ENCODE measurements around the gene USP33. TPM values are rescaled to one million over a fixed set of nuclear protein-coding genes. Genes with fewer than 3 reads are reported as not detected.

USP33 gene
- total and polyA plus RNA-seq, 10 of the 15 experiments (the other 5 are each of a cell fraction or from before 2014, with no cell fraction given): 13.1 to 49.9 (median 32.2) TPM

DNA sequence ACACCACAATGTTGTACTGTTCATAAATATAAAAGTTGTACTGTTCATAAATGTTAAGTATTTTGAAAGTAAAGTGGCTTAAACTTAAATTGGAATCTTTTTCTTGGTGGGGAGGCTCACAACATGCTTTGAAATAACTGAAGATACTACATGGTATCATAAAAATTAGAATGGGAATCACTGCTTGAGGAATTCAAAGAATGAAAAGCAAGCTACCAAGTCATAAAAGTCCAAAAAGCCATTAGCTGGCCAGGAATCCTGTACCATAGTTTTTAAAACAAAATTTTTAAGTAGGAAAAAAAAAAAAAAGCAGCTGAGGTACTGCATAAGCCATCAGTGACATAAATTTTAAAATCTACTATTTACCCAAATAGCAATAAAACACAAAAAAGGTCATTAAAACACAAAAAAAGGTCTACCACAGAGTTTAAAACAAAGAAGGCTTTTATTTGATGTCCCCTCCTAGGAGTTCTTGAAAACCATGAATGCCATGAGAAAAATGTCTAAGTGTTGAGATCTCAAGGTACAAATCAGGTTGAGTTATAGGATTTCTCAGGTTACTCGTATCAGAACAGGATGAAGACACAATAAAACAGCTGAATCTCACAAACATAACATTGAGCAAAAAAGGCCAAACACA, 85.8 kb downstream of the USP33 start:
- Histone ChIP-seq H2AFZ (ENCODE audit: control insufficient read depth, low read depth, low read length) (no peak overlapping the region), H3K4me1 (ENCODE audit: control insufficient read depth, insufficient read depth, low read length) (peaks cover 25% of the 10 kb centered on the region), H3K36me3 (ENCODE audit: control insufficient read depth in 2 of 2, insufficient read depth in 2 of 2, low read length in 1 of 2) (peaks cover 0 to 3% of the 10 kb centered on the region in 2 experiments; a peak in 1 of 4 replicates), H3K27ac (ENCODE audit: control insufficient read depth, insufficient read depth) (no peak overlapping the region), H3K4me2 (ENCODE audit: control insufficient read depth, insufficient read depth) (peak overlapping the region; percentile 97), H3K9ac (ENCODE audit: control insufficient read depth, insufficient read depth, low read length) (no peak overlapping the region), H3K9me3 (replicated peaks; ENCODE audit: control insufficient read depth, insufficient read depth, low read length) (no peaks in the 10 kb centered on the region), H4K20me1 (ENCODE audit: control insufficient read depth, insufficient read depth) (no peaks in the 10 kb centered on the region), H3K79me2 (ENCODE audit: control insufficient read depth, insufficient read depth, low read length) (peaks cover 98% of the 10 kb centered on the region), H3K4me3 (no peak overlapping the region), H3K27me3 (replicated peaks in 1 of 2; ENCODE audit: control insufficient read depth in 2 of 2, insufficient read depth in 2 of 2, low read length in 1 of 2) (no peaks in the 10 kb centered on the region)
- WGBS (ENCODE audit: insufficient coverage, insufficient replicate concordance, low lambda C conversion rate, missing lambda C conversion rate): 95% methylated on average over 1 of the region's 1 CpG
- ChIA-PET POLR2A (no interaction called here), CTCF (interaction anchor here (0.6 to 1.3 kb wide), 2 partner anchors 15 to 458 kb away, joined by 3 to 4 read pairs; no protein-coding TSS in a partner anchor), SMC1A (ENCODE audit: uncharacterized antibody, unreplicated experiment) (interaction anchor here (0.6 to 1.0 kb wide), 4 partner anchors 73 to 462 kb away, joined by 3 to 4 read pairs (median 4); no protein-coding TSS in a partner anchor), RAD21 (ENCODE audit: unreplicated experiment) (no interaction called here)
- no peak for ATAC-seq
- BruUV-seq (replicated peaks): no TSS peak
- no peak for FAIRE-seq
- no peak for DNase-seq (ENCODE audit: low read depth, low spot score)
- intact Hi-C loops (cut with micrococcal nuclease; ENCODE audit: unreplicated experiment): loop anchor here (5.0 kb wide), 1 partner anchor 953 kb away; no protein-coding TSS in a partner anchor
- in situ Hi-C loops (cut with MboI): no loop called here
- TF ChIP-seq EED (IDR thresholded peaks at IDR 0.05; ENCODE audit: low read depth): no peak
- TF ChIP-seq, protein P1, sequence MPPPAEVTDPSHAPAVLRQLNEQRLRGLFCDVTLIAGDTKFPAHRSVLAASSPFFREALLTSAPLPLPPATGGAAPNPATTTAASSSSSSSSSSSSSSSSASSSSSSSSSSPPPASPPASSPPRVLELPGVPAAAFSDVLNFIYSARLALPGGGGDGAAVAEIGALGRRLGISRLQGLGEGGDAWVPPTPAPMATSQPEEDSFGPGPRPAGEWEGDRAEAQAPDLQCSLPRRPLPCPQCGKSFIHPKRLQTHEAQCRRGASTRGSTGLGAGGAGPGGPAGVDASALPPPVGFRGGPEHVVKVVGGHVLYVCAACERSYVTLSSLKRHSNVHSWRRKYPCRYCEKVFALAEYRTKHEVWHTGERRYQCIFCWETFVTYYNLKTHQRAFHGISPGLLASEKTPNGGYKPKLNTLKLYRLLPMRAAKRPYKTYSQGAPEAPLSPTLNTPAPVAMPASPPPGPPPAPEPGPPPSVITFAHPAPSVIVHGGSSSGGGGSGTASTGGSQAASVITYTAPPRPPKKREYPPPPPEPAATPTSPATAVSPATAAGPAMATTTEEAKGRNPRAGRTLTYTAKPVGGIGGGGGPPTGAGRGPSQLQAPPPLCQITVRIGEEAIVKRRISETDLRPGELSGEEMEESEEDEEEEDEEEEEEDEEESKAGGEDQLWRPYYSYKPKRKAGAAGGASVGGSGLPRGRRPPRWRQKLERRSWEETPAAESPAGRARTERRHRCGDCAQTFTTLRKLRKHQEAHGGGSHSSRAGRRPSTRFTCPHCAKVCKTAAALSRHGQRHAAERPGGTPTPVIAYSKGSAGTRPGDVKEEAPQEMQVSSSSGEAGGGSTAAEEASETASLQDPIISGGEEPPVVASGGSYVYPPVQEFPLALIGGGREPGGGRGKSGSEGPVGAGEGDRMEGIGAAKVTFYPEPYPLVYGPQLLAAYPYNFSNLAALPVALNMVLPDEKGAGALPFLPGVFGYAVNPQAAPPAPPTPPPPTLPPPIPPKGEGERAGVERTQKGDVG (CRISPR knock-in tag; IDR thresholded peaks at IDR 0.05): no peak
- no peak for TF ChIP-seq JUND (IDR thresholded peaks at IDR 0.05; ENCODE audit: low read depth, low read length)
- no peak for TF ChIP-seq STAT3 (IDR thresholded peaks at IDR 0.05; ENCODE audit: low read depth, low read length)
- TF ChIP-seq, protein P2, sequence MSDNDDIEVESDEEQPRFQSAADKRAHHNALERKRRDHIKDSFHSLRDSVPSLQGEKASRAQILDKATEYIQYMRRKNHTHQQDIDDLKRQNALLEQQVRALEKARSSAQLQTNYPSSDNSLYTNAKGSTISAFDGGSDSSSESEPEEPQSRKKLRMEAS (IDR thresholded peaks at IDR 0.05; ENCODE audit: low read depth, low read length): no peak
- TF ChIP-seq, protein P3, sequence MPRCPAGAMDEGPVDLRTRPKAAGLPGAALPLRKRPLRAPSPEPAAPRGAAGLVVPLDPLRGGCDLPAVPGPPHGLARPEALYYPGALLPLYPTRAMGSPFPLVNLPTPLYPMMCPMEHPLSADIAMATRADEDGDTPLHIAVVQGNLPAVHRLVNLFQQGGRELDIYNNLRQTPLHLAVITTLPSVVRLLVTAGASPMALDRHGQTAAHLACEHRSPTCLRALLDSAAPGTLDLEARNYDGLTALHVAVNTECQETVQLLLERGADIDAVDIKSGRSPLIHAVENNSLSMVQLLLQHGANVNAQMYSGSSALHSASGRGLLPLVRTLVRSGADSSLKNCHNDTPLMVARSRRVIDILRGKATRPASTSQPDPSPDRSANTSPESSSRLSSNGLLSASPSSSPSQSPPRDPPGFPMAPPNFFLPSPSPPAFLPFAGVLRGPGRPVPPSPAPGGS (IDR thresholded peaks at IDR 0.05; ENCODE audit: borderline replicate concordance, insufficient read depth, low read depth, low read length, poor library complexity, severe bottlenecking): no peak
- TF ChIP-seq, protein P4, sequence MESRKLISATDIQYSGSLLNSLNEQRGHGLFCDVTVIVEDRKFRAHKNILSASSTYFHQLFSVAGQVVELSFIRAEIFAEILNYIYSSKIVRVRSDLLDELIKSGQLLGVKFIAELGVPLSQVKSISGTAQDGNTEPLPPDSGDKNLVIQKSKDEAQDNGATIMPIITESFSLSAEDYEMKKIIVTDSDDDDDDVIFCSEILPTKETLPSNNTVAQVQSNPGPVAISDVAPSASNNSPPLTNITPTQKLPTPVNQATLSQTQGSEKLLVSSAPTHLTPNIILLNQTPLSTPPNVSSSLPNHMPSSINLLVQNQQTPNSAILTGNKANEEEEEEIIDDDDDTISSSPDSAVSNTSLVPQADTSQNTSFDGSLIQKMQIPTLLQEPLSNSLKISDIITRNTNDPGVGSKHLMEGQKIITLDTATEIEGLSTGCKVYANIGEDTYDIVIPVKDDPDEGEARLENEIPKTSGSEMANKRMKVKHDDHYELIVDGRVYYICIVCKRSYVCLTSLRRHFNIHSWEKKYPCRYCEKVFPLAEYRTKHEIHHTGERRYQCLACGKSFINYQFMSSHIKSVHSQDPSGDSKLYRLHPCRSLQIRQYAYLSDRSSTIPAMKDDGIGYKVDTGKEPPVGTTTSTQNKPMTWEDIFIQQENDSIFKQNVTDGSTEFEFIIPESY (IDR thresholded peaks at IDR 0.05): no peak
- TF ChIP-seq, protein P5, sequence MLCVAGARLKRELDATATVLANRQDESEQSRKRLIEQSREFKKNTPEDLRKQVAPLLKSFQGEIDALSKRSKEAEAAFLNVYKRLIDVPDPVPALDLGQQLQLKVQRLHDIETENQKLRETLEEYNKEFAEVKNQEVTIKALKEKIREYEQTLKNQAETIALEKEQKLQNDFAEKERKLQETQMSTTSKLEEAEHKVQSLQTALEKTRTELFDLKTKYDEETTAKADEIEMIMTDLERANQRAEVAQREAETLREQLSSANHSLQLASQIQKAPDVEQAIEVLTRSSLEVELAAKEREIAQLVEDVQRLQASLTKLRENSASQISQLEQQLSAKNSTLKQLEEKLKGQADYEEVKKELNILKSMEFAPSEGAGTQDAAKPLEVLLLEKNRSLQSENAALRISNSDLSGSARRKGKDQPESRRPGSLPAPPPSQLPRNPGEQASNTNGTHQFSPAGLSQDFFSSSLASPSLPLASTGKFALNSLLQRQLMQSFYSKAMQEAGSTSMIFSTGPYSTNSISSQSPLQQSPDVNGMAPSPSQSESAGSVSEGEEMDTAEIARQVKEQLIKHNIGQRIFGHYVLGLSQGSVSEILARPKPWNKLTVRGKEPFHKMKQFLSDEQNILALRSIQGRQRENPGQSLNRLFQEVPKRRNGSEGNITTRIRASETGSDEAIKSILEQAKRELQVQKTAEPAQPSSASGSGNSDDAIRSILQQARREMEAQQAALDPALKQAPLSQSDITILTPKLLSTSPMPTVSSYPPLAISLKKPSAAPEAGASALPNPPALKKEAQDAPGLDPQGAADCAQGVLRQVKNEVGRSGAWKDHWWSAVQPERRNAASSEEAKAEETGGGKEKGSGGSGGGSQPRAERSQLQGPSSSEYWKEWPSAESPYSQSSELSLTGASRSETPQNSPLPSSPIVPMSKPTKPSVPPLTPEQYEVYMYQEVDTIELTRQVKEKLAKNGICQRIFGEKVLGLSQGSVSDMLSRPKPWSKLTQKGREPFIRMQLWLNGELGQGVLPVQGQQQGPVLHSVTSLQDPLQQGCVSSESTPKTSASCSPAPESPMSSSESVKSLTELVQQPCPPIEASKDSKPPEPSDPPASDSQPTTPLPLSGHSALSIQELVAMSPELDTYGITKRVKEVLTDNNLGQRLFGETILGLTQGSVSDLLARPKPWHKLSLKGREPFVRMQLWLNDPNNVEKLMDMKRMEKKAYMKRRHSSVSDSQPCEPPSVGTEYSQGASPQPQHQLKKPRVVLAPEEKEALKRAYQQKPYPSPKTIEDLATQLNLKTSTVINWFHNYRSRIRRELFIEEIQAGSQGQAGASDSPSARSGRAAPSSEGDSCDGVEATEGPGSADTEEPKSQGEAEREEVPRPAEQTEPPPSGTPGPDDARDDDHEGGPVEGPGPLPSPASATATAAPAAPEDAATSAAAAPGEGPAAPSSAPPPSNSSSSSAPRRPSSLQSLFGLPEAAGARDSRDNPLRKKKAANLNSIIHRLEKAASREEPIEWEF (IDR thresholded peaks at IDR 0.05; ENCODE audit: insufficient replicate concordance, low read depth, low read length): no peak

Measured in GM12878 (cell line).